ENCODE results near the gene OR10A3. TPM values are rescaled to one million over a fixed set of nuclear protein-coding genes. Genes with fewer than 3 reads are reported as not detected.

Gene OR10A3
- polyA plus RNA-seq, 3 donors = not detected

GRCh38 chr11:7898666-7899283 lies 42.7 kb downstream of the OR10A3 start:
- intact Hi-C loops (cut with micrococcal nuclease) = no loop called here
- peaks cover 0 to 2% (median 0%) of the 10 kb centered on the region in 7 donors for H3K9me3 Mint-ChIP-seq
- no peak overlapping the region for H3K27ac Mint-ChIP-seq

DNA sequence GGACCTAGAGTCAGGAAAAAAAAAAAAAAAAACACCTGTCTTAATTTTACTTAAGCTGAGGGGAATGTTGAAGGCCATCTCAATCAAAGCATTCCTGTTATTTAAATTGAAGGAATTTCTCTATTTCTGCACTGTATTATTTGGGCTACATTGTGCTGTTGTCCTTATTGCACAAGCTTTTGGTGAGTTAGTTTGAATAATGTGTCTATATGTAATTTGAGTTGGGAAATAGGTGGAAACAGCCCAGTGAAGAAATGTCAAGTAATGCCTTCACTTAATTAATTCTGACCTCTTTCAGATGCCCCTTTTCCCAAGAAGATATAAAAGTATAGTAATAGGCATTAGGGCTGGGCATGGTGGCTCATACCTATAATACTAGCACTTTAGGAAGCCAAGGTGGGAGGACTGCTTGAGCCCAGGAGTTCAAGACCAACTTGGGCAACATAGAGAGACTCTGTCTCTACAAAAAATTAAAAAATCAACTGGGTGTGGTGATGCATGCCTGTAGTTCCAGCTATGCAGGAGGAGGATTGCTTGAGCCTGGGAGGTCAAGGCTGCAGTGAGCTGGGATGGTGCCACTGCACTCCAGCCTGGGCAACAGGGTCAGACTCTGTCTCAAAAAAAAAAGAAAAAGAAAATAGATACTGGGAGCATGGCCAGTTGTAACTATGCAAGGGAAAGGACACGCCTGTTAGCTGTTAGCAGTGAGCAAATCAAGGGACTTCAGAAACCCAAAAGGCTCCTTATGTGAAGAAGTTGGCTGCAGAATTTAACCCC lies 45.3 kb downstream of the OR10A3 start:
- Histone ChIP-seq H3K4me3 (replicated peaks in 1 of 3; ENCODE audit: low read depth in 2 of 3, low read length in 3 of 3) (no peak overlapping the region), H3K4me2 (replicated peaks; ENCODE audit: extremely low read depth, low read length, poor library complexity, severe bottlenecking) (no peak overlapping the region), H3K9me3 (replicated peaks in 1 of 2; ENCODE audit: control insufficient read depth in 1 of 2, insufficient read depth in 1 of 2, low read length in 2 of 2) (no peaks in the 10 kb centered on the region), H2AFZ (ENCODE audit: insufficient read depth, low read depth, low read length, poor library complexity, severe bottlenecking) (no peak overlapping the region), H4K20me1 (ENCODE audit: insufficient read depth, low read length) (no peaks in the 10 kb centered on the region), H3K4me1 (ENCODE audit: control insufficient read depth in 1 of 2, insufficient read depth in 2 of 2, low read length in 2 of 2) (no peaks in the 10 kb centered on the region), H3K27ac (ENCODE audit: low read depth in 1 of 2, low read length in 2 of 2) (no peak overlapping the region), H3K27me3 (ENCODE audit: control insufficient read depth in 2 of 2, insufficient read depth in 2 of 2, low read length in 2 of 2) (no peaks in the 10 kb centered on the region), H3K79me2 (ENCODE audit: insufficient read depth, low read length) (no peaks in the 10 kb centered on the region), H3K9ac (ENCODE audit: insufficient read depth, low read length, poor library complexity, severe bottlenecking) (no peak overlapping the region), H3K36me3 (replicated peaks in 1 of 2; ENCODE audit: control insufficient read depth in 1 of 2, insufficient read depth in 2 of 2, low read length in 2 of 2) (no peaks in the 10 kb centered on the region)
- Mint-ChIP-seq H3K27ac (peak overlapping the region in 1 of 7 donors; percentile 26), H3K36me3 (no peaks in the 10 kb centered on the region), H3K27me3 (ENCODE audit: low read depth in 3 of 3) (peaks cover 0 to 5% (median 0%) of the 10 kb centered on the region in 3 donors), H3K4me3 (no peak overlapping the region), H3K4me1 (no peaks in the 10 kb centered on the region), H3K9me3 (peaks cover 0 to 2% (median 0%) of the 10 kb centered on the region in 7 donors)
- intact Hi-C loops (cut with micrococcal nuclease) = no loop called here
- WGBS (ENCODE audit: insufficient coverage) = 100% methylated on average over 1 of the region's 1 CpG
- no peak for TF ChIP-seq CTCF (IDR thresholded peaks at IDR 0.05)
- DNase-seq = no peak

More at GRCh38 chr11:7898666-7899283, 42.7 kb downstream of the OR10A3 start:
- no peak overlapping the region for H3K4me3 Mint-ChIP-seq
- Histone ChIP-seq H3K79me2 (ENCODE audit: insufficient read depth, low read length) (no peaks in the 10 kb centered on the region), H3K9ac (ENCODE audit: insufficient read depth, low read length, poor library complexity, severe bottlenecking) (no peak overlapping the region), H3K4me2 (replicated peaks; ENCODE audit: extremely low read depth, low read length, poor library complexity, severe bottlenecking) (no peak overlapping the region), H3K36me3 (replicated peaks in 1 of 2; ENCODE audit: control insufficient read depth in 1 of 2, insufficient read depth in 2 of 2, low read length in 2 of 2) (no peaks in the 10 kb centered on the region), H3K27me3 (ENCODE audit: control insufficient read depth in 2 of 2, insufficient read depth in 2 of 2, low read length in 2 of 2) (no peaks in the 10 kb centered on the region), H2AFZ (ENCODE audit: insufficient read depth, low read depth, low read length, poor library complexity, severe bottlenecking) (no peak overlapping the region), H3K27ac (ENCODE audit: low read depth in 1 of 2, low read length in 2 of 2) (no peak overlapping the region), H3K9me3 (replicated peaks in 1 of 2; ENCODE audit: control insufficient read depth in 1 of 2, insufficient read depth in 1 of 2, low read length in 2 of 2) (no peaks in the 10 kb centered on the region), H3K4me1 (ENCODE audit: control insufficient read depth in 1 of 2, insufficient read depth in 2 of 2, low read length in 2 of 2) (no peaks in the 10 kb centered on the region), H4K20me1 (ENCODE audit: insufficient read depth, low read length) (no peaks in the 10 kb centered on the region), H3K4me3 (replicated peaks in 1 of 3; ENCODE audit: low read depth in 2 of 3, low read length in 3 of 3) (no peak overlapping the region)
- no peak for DNase-seq
- no peaks in the 10 kb centered on the region for H3K4me1 Mint-ChIP-seq
- no peaks in the 10 kb centered on the region for H3K36me3 Mint-ChIP-seq
- no peak for TF ChIP-seq CTCF (IDR thresholded peaks at IDR 0.05)
- 83% methylated on average over 3 of the region's 5 CpGs for WGBS (ENCODE audit: insufficient coverage)
- peaks cover 0 to 5% (median 2%) of the 10 kb centered on the region in 3 donors for H3K27me3 Mint-ChIP-seq (ENCODE audit: low read depth in 3 of 3)

Data from CD14-positive monocyte (primary cell).